GM18511 (cell line): Measurements from ENCODE around the gene SMYD3.
"Not testable (repeated sequence)": the region's sequence is repeated elsewhere in the genome, so short reads cannot be mapped to it uniquely, and the experiment has no call there.

Experiments
- ATAC-seq: cut with Tn5 transposase; IDR thresholded peaks from one replicate; pipeline ENCODE4 v1.9.1; 2021; ENCODE audit warnings: mild to moderate bottlenecking, moderate library complexity; ENCODE audit not compliant: unreplicated experiment

Gene SMYD3

GRCh38 chr1:245971711-245972085 lies 535.4 kb downstream of the SMYD3 start:
- ATAC-seq: no peak

- ATAC-seq: not testable (repeated sequence)
Measured at GRCh38 chr1:245971076-245971710, 535.9 kb downstream of the SMYD3 start.

- no peak for ATAC-seq
Measured at GRCh38 chr1:245969283-245969682, 537.8 kb downstream of the SMYD3 start.

- no peak for ATAC-seq
Measured at GRCh38 chr1:245968775-245969174, 538.3 kb downstream of the SMYD3 start.

GRCh38 chr1:245965398-245965797 lies 541.7 kb downstream of the SMYD3 start:
- ATAC-seq: no peak

GRCh38 chr1:245963649-245964048 lies 543.4 kb downstream of the SMYD3 start:
- no peak for ATAC-seq

GRCh38 chr1:245962453-245962852 lies 544.6 kb downstream of the SMYD3 start:
- ATAC-seq: no peak

GRCh38 chr1:245961137-245961540 lies 545.9 kb downstream of the SMYD3 start:
- no peak for ATAC-seq

- ATAC-seq: no peak
Measured at GRCh38 chr1:245960171-245960570, 546.9 kb downstream of the SMYD3 start.

GRCh38 chr1:245958016-245958415 lies 549.1 kb downstream of the SMYD3 start:
- ATAC-seq: no peak

- ATAC-seq: no peak
Measured at GRCh38 chr1:245957427-245957826, 549.7 kb downstream of the SMYD3 start.

- no peak for ATAC-seq
Measured at GRCh38 chr1:245956225-245956624, 550.9 kb downstream of the SMYD3 start.

GRCh38 chr1:245953876-245954660 lies 553.0 kb downstream of the SMYD3 start:
- peak; percentile 58 for ATAC-seq

- peak; percentile 43 for ATAC-seq
Measured at GRCh38 chr1:245952383-245953026, 554.6 kb downstream of the SMYD3 start.

- no peak for ATAC-seq
Measured at GRCh38 chr1:245948786-245949185, 558.3 kb downstream of the SMYD3 start.

- ATAC-seq: no peak
Measured at GRCh38 chr1:245946905-245947304, 560.2 kb downstream of the SMYD3 start.

- not testable (repeated sequence) for ATAC-seq
Measured at GRCh38 chr1:245945136-245945535, 561.9 kb downstream of the SMYD3 start.

GRCh38 chr1:245942856-245943255 lies 564.2 kb downstream of the SMYD3 start:
- no peak for ATAC-seq

GRCh38 chr1:245941771-245942170 lies 565.3 kb downstream of the SMYD3 start:
- not testable (repeated sequence) for ATAC-seq

- no peak for ATAC-seq
Measured at GRCh38 chr1:245939756-245940345, 567.2 kb downstream of the SMYD3 start.

GRCh38 chr1:245938046-245938435 lies 569.0 kb downstream of the SMYD3 start:
- no peak for ATAC-seq
